Esophagus muscularis mucosa (tissue), 4 donors: Measurements from ENCODE around the gene AHI1. TPM values are rescaled to one million over a fixed set of nuclear protein-coding genes. Genes with fewer than 3 reads are reported as not detected.
"Not testable (repeated sequence)": the region's sequence is repeated elsewhere in the genome, so short reads cannot be mapped to it uniquely, and the experiment has no call there.

Experiments used
- DNase-seq: peaks from one replicate; pipeline ENCODE4 v3.0.0-alpha.2; 2017; ENCODE audit errors: extremely low spot score
- H3K27ac ChIP-seq, 4 donors: fragments of 200-600 bp; sonication (generic); replicated peaks in 1 of 4; 1 replicate in 3 of 4; 2 replicates in 1 of 4; pipeline ENCODE4 v1.5.1; 2016 to 2019; ENCODE audit warnings: mild to moderate bottlenecking in 1 of 4
- H3K27me3 ChIP-seq, 4 donors: fragments of 200-600 bp; sonication (generic); one replicate each; pipeline versions ENCODE4 v1.5.1 to v1.6.0; 2016 to 2019
- H3K36me3 ChIP-seq, 4 donors: fragments of 200-600 bp; sonication (generic); one replicate each; pipeline ENCODE4 v1.5.1; 2016 to 2019
- H3K4me1 ChIP-seq, 4 donors: fragments of 200-600 bp; sonication (generic); one replicate each; pipeline ENCODE4 v1.5.1; 2016 to 2019
- H3K4me3 ChIP-seq, 4 donors: fragments of 200-600 bp; sonication (generic); 1 replicate in 2 of 4; 2 replicates in 2 of 4; pipeline ENCODE4 v1.5.1; 2016 to 2019; ENCODE audit warnings: mild to moderate bottlenecking in 4 of 4, moderate library complexity in 1 of 4
- H3K9me3 ChIP-seq, 4 donors: fragments of 200-600 bp; sonication (generic); 1 replicate in 3 of 4; 2 replicates in 1 of 4; pipeline ENCODE4 v1.5.1; 2016 to 2019
- CTCF ChIP-seq, 3 experiments: fragments of 200-600 bp in 2 of 3; fragments of 450-650 bp in 1 of 3; sonication (generic) in 2 of 3; IDR thresholded peaks; one replicate each; pipeline ENCODE4 v1.5.1; 2017 to 2019; ENCODE audit warnings: antibody characterized with exemption in 3 of 3, mild to moderate bottlenecking in 2 of 3, moderate library complexity in 1 of 3
- EP300 ChIP-seq: sonication (generic); formaldehyde crosslinking; IDR thresholded peaks from one replicate; pipeline ENCODE4 v1.6.1; 2017; ENCODE audit warnings: antibody characterized with exemption
- POLR2A ChIP-seq: fragments of 450-650 bp; IDR thresholded peaks from one replicate; pipeline ENCODE4 v1.6.1; 2017; ENCODE audit warnings: antibody characterized with exemption, moderate library complexity, mild to moderate bottlenecking, low read depth
- POLR2AphosphoS5 ChIP-seq, 2 donors: sonication (generic); formaldehyde crosslinking; IDR thresholded peaks; one replicate each; pipeline ENCODE4 v1.6.1; 2017; ENCODE audit warnings: antibody characterized with exemption in 2 of 2
- WGBS: methylation state at CpG from one replicate; pipeline ENCODE4 v1.1.5; 2018; 5-methylcytosine and 5-hydroxymethylcytosine counted together
- intact Hi-C: fragments of 100-400 bp; cut with DNase I; formaldehyde crosslinking; loops from one replicate; pipeline ENCODE4 v1.15.1; 2023
- total RNA-seq, 4 donors: library from RNA; depleted of rRNA; stranded (reverse); fragments of >200 nt; gene quantifications; one replicate each; pipeline versions ENCODE4 v1.1.0 to v1.2.1, GENCODE V29; 2016

The AHI1 gene
- total RNA-seq, 4 donors from 2014 or later, result 11.4 to 28.7 (median 16.2) TPM

GRCh38 chr6:135347887-135348286 is 149.7 kb downstream of the AHI1 start:
- 90% methylated on average over 4 of the region's 4 CpGs for WGBS
- Histone ChIP-seq H3K4me3 (no peak overlapping the region), H3K9me3 (no peaks in the 10 kb centered on the region), H3K27ac (no peak overlapping the region), H3K27me3 (no peaks in the 10 kb centered on the region), H3K36me3 (peaks cover 0 to 15% (median 0%) of the 10 kb centered on the region in 4 donors), H3K4me1 (no peaks in the 10 kb centered on the region)
- intact Hi-C loops, result no loop called here
- TF ChIP-seq POLR2AphosphoS5 (IDR thresholded peaks at IDR 0.05) (no peak), POLR2A (no peak), CTCF (IDR thresholded peaks at IDR 0.05) (no peak), EP300 (no peak)
- no peak for DNase-seq

GRCh38 chr6:135346747-135347146 is 150.8 kb downstream of the AHI1 start:
- Histone ChIP-seq H3K27ac (no peak overlapping the region), H3K4me3 (no peak overlapping the region), H3K27me3 (no peaks in the 10 kb centered on the region), H3K36me3 (peaks cover 0 to 10% (median 0%) of the 10 kb centered on the region in 4 donors), H3K9me3 (no peaks in the 10 kb centered on the region), H3K4me1 (no peaks in the 10 kb centered on the region)
- WGBS, result 85% methylated on average over 1 of the region's 1 CpG
- TF ChIP-seq POLR2A (no peak), POLR2AphosphoS5 (IDR thresholded peaks at IDR 0.05) (no peak), CTCF (IDR thresholded peaks at IDR 0.05) (no peak), EP300 (no peak)
- intact Hi-C loops, result no loop called here
- no peak for DNase-seq

- Histone ChIP-seq H3K4me1 (no peaks in the 10 kb centered on the region), H3K4me3 (no peak overlapping the region), H3K27me3 (no peaks in the 10 kb centered on the region), H3K27ac (no peak overlapping the region), H3K36me3 (peaks cover 0 to 10% (median 0%) of the 10 kb centered on the region in 4 donors), H3K9me3 (no peaks in the 10 kb centered on the region)
- intact Hi-C loops, result no loop called here
- no peak for DNase-seq
- TF ChIP-seq POLR2AphosphoS5 (IDR thresholded peaks at IDR 0.05), result no peak
- TF ChIP-seq CTCF (IDR thresholded peaks at IDR 0.05), result no peak
- no peak for TF ChIP-seq POLR2A
- TF ChIP-seq EP300, result no peak
These were observed 153.0 kb downstream of the AHI1 start for GRCh38 chr6:135344526-135344925.

- H3K36me3 ChIP-seq, H3K4me3 ChIP-seq, H3K27ac ChIP-seq, DNase-seq, H3K4me1 ChIP-seq, H3K27me3 ChIP-seq, intact Hi-C loops, H3K9me3 ChIP-seq: not testable (repeated sequence)
- 91% methylated on average over 8 of the region's 8 CpGs for WGBS
These were observed 157.6 kb downstream of the AHI1 start for GRCh38 chr6:135339920-135340319.

- WGBS, result 92% methylated on average over 3 of the region's 3 CpGs
- TF ChIP-seq POLR2A (no peak), CTCF (IDR thresholded peaks at IDR 0.05) (no peak), POLR2AphosphoS5 (IDR thresholded peaks at IDR 0.05) (no peak), EP300 (no peak)
These were observed 163.4 kb downstream of the AHI1 start for GRCh38 chr6:135334169-135334568.

More at GRCh38 chr6:135334169-135334568, 163.4 kb downstream of the AHI1 start:
- Histone ChIP-seq H3K9me3 (no peaks in the 10 kb centered on the region), H3K36me3 (no peaks in the 10 kb centered on the region), H3K4me3 (no peak overlapping the region), H3K27ac (no peak overlapping the region), H3K4me1 (no peaks in the 10 kb centered on the region), H3K27me3 (no peaks in the 10 kb centered on the region)
- intact Hi-C loops, result no loop called here
- no peak for DNase-seq
